Measurements from ENCODE around the gene TOM1L2.

TOM1L2 gene

GRCh38 chr17:17844500-17844899, 127.7 kb downstream of the TOM1L2 start:
- no peak for DNase-seq

DNA sequence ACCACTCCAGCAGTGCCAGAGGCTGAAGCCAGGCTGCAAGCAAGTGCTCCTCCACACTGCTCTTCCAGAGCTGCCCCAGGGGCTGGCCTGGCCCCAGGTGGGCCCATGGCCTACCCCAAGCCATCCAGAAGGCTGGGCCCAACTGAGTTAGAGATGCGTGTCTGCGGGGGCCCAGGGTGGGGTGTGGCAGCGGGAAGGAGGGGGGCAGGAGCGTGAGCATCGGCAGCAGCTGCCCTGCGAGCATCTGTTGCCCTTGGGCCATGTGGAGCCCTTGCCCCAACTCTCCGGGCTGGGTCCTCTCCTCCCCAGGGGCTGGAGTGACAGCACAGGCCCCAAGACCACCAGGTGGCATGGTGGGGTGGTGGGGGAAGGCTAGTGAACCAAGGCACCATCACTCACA, 128.1 kb downstream of the TOM1L2 start:
- no peak for DNase-seq

DNA sequence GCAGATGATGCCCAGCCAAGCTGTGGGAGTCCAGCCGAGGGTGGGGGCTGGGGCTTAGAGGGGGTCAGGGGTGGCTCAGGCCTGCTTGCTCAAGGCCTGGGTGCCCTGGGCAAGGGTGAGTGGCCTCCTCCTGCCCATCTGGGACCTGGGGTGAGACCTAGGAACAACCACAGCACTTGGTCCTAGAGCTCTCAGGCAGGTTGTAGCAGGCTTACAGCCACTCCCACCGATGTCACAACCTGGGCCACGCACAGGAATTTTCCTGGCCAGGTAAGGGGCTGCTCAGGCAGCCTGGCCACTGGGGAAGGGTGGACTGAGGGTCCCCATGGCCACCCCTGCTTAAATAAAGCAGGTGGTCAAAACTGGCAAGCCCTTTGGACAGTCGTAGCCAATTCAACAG, 129.1 kb downstream of the TOM1L2 start:
- no peak for DNase-seq

DNA sequence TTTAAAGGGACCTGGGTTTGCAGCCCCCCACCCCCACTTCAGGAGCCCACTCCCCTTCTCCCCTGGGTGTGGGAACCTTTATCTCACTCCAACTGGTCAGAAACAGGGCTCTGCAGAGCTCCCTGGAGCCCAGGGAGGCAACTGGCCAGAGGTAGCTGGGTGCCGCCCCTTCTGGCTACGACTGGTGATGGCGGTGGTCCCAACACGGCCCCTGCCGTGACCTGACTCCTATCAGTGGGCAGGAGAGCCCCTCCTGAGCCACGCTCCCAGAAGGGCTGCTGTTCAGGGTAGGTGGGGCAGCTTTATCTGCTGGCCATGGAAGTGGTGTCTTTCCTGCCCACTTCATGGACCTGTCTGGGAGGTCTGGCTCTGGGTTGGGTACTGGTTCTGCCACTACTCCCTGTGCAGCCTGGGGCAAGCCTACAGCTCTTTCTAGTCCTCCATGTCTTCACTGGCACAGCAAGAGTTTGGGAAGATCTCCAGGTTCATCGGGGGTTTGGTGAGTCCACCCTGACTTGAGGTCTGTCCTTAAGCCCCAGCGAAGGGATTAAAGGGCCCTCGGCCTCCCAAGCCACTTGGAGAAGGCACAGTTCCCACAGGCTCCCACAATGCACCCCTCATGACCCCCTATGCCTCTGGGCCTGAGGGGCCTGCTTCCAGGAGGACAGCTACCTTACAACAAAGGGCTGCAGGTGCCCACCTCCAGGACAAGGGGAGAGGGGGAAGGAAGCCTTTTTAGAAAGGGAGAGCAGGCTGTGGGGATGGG, 129.9 kb downstream of the TOM1L2 start:
- DNase-seq = no peak

DNA sequence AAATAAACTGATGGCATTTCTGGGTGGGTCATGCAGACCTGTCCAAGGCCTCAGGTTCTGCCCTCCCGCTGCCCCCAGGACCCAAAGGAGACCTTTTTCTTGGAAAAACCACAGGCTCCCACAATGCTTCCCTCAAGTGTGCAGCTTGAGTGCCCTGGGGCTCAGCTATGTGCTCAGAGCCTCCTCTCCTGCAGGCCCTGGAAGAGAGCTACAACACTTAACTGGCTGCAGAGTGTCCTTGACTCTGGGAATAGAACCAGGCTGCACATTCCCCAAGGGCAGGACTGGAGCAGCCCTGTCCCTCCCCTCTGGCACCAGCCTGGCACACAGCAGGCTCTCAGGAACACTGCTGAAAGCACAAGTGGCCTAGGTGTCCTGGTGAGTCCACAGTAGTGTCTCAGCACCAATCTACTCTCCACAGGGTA, 130.6 kb downstream of the TOM1L2 start:
- DNase-seq = no peak

- no peak for DNase-seq
Measured at GRCh38 chr17:17840751-17841591, 131.2 kb downstream of the TOM1L2 start.

DNA sequence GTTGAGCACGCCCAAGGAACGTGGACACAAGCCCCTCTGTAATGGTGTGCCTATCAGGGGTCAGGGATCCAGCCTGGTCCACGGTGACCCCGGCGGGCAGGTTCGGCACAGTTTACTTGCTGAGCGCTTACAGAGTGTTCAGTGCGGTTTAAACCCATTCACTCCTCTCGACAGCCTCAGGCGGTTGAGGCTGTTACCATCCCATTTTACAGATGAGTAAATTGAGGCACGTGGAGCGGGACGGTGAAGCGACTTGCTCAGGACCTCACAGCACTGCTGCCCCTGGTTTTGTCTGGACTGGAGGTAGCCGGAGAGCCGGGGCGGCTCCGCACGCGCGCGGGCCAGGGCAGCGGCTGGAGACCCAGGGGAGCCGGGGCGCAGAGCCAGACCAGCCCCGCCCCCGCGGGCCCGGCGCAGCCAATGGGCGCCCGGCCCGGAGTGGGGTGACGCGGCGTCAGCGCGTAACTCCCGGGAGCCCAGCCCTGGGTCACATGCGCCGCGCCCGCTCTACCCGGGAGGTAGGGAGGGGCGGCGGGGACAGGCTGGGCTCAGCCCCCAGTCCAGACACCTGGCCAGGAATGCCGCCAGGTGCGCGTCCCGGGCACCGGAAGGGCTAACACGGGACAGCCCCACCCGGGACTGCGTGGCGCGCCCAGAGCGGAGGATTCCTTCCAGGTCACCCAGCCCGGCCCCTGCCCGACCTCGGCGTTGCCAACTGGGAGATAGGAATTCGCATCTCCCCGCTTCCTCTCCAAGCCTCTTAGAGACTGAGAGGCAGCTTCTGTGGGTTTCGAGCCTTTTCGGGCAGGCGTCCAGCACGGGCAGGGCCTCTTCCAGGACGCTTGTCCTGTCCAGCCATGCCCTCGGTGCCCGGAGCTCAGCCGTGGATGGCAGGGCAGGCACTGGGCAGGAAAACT, 132.2 kb downstream of the TOM1L2 start:
- DNase-seq = peak; percentile 66 to 81

DNA sequence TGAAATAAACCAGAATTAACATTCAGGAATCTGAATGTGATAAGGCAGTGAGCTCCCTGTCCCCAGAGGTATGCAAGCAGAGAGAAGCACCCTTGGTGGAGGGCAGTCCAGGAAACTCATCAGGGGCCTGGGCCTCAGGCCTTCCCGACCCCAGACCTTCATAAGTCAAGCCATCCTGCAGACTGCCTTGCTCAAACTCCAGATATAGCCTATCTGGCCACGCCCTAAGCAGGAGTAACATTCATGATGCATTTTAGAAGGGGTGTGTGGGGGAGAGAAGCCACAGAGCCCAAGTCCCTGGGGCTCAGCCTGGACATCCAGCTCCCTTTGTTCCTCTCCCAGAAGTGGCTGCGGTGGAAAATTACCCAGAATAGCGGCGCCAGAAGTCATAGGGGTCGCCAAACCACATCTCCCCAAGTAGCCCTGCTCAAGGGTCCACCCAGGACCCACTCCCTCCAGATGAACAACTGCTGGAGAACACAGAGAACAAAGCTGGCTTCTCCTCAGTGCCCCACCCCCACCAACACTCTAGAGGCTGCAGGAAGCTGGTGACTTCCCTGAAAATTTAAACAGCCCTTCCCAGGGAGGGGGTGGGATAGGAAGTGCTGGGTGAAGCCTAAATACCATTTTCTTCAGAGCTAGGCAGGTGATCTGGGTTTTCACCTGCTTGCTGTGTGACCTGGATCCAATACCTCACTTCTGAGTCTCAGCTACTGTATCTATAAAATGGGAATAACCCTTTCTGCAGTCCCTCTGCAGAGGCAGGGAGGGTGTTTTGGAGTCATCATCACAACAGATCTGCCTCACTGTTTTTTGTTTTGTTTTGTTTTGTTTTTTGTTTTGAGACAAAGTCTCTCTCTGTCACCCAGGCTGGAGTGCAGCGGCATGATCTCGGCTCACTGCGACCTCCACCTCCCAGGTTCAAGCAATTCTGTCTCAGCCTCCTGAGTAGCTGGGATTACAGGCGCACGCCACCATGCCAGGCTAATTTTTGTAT, 133.9 kb downstream of the TOM1L2 start:
- no peak for DNase-seq

DNA sequence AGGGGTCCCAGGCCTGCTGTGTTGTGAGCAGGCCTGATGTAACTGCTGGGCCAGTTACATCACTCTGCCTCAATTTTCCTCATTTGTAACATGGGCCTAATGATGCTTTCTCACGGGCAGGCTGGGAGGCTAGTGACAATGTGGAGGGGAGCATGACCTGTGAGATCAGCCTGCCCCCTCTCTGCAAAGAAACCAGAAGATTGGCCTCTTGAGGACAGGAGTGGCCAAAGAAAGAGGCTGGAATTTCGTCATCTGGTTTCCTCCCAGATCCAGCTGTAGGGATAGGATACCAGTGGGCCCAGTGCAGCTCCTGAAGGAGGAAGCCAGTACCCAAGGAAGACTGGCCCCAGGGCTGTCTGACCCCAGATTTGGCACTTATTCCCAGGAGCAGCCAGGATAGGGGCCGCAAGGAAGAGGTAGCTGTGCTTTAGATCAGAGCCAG, 134.8 kb downstream of the TOM1L2 start:
- DNase-seq = no peak

DNA sequence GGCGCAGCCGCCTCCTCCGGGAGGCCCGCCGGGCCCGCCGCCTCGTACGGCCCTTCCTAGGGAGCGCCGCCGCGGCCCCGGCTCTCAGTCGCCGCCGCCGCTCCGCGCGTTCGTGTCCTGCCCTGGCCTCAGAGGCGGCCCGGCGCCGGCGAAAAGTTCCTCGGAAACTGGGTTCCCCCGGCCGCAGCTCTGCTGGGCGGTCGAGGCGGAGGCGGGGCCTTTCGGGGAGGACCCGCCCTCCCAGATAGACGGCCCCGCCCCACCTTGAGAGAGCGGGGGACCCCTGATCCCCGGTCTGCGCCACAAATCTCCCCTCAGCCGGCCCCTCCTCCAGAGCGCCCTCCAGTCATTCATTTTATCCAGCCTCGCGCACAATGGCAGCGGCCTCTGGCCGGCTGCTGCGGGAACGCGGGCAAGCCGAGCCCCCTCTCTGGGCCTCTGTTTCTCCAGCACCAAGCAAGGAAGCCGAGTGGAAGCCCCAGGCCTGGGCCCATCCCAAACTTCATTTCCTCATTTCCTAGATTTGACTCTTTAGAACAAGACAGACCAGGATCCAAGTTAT, 135.3 kb downstream of the TOM1L2 start, which contains the start of gene SREBF1:
Gene SREBF1 (minus strand): TSS at position 169 of the 562 bp plus-strand sequence. CDS start 169 bp downstream, outside the sequence.
- no peak for DNase-seq

GRCh38 chr17:17836250-17836817, 135.9 kb downstream of the TOM1L2 start:
- DNase-seq = peak; percentile 93 to 98

GRCh38 chr17:17835415-17836249, 136.6 kb downstream of the TOM1L2 start:
- no peak for DNase-seq

DNA sequence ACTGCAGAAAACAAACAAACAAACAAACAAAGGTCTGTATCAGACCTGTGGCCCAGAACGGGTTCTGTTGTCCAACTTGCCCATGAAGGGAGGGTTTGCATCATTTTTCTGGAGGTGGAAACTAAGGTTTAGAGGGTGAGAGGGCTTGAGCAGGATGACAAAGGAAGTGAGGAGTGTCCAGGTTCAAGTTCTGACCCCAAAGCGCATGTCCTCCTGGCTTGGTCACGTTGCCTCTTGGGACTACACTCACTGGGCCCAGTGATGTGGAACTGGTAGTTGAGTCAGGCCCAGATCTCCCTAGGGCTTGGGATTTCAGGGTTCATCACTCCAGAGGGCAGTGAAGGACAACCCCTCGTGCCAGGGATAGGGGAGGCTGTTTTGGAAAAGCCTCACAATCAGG, 137.2 kb downstream of the TOM1L2 start:
- no peak for DNase-seq

GRCh38 chr17:17833658-17834357, 138.4 kb downstream of the TOM1L2 start:
- no peak for DNase-seq

- no peak for DNase-seq
Measured at GRCh38 chr17:17832032-17832363, 140.2 kb downstream of the TOM1L2 start.

DNA sequence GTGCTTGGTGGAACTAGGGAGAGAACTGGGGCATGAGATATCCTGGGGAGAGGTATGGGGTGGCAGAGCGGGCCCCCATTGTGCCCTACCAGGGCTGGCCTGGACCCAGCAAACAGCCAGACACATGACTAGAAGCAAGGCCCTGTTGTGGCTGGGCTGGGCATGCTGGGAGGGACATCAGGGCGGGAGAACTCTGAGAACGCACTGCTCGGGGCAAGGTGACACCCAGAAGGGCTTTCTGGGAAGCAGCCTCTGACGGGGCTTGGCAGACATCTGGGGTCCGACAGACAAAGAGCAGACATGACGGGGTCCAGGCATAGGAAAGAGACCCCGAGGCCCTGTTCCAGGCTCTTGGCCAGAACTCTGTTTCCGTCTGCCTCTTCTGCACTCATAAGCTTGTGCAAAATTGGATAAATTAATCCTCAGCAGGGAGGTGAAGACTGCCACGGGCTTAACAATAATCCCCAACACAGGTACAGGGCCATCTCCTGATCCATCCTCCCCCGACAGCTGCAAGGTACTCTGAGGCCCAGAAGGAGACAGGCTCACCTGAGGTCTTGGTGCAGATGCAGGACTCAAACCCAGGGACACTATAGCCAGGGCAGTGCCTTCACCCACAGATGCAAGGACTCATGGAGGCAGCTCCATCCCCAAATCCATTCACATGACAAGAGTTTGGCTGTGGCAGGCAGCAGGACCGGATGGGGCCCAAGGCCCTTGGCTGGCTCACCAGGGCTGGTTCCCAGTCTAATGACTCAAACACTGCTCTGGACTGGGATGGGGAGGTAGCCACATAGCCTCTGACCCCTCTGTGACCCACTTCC, 140.8 kb downstream of the TOM1L2 start:
- no peak for DNase-seq

DNA sequence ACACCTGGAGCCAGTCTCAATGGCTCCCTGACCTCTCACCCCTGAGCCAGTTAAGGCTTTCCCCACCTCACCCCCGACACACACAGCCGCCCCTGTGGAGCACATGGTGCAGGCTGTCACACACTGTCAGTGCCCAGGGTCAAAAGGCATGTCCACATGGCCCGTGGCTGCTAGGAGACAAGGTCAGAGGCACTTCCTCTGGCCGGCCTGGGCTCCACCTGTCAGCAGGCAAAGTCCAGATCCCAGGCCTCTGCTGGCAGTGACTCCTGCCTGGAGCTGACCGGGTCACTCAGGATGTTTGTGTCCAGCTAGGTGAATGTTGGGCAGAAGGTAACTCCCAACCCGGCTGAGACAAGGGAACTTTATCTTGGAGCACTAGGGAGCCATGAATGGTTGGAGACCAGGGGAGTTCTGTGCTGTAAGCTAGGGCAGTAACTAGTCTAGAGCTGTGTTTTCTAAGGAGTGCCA, 141.4 kb downstream of the TOM1L2 start:
- no peak for DNase-seq

DNA sequence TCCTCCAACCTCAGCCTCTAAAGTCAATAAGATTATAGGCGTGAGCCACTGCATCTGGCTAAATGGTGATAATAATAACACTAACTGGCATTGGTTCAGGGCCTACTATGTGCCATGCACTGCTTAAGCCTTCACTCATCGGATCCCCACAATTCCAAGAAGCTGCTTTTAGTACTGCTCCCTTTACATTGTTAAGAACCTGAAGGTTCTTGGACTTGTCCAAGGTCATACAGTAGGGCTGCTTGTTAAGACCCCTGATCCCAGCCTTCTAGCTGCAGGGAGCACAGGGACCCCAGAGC, 142.0 kb downstream of the TOM1L2 start:
- no peak for DNase-seq
